Panc1 (cell line): ENCODE results near the gene SPATA3. TPM values are rescaled to one million over a fixed set of nuclear protein-coding genes. Genes with fewer than 3 reads are reported as not detected.

Source experiments
- ATAC-seq: fragments of 200-7000 bp; cut with Tn5 transposase; 2 replicates; pipeline ENCODE4 v1.9.1; 2020; ENCODE audit warnings: mild to moderate bottlenecking, moderate library complexity
- BruUV-seq: library from RNA; stranded (reverse); fragments of 400-500 nt; replicated peaks from 2 replicates; lab custom pipeline; 2021; lab: Mats Ljungman, UMichigan
- CTCF ChIA-PET: fragments of 300-600 bp; sonication (Branson Sonifier 250); formaldehyde crosslinking; loops from one replicate; lab custom pipeline; 2022; ENCODE audit warnings: antibody characterized with exemption; lab: Charles Lee
- POLR2A ChIA-PET: fragments of 300-600 bp; sonication (Branson Sonifier 250); formaldehyde crosslinking; loops from one replicate; lab custom pipeline; 2022; ENCODE audit warnings: antibody characterized with exemption; lab: Charles Lee
- DNase-seq: peaks from one replicate; pipeline ENCODE4 v3.0.0-alpha.2; 2010; ENCODE audit warnings: low read depth, low spot score
- H3K27ac ChIP-seq: 2 replicates; pipeline ENCODE4 v1.5.1; 2011; ENCODE audit warnings: mild to moderate bottlenecking, low read length, inconsistent platforms
- H3K27me3 ChIP-seq: fragments of 200-500 bp; sonication (Bioruptor generic); 2 replicates; pipeline ENCODE4 v1.6.0; 2014; ENCODE audit warnings: low read length, inconsistent platforms; ENCODE audit not compliant: control insufficient read depth, insufficient read depth
- H3K36me3 ChIP-seq: fragments of 200-500 bp; sonication (Bioruptor generic); 2 replicates; pipeline ENCODE4 v1.5.1; 2014; ENCODE audit warnings: inconsistent platforms, mild to moderate bottlenecking, low read length, moderate library complexity; ENCODE audit not compliant: control insufficient read depth, insufficient read depth
- H3K4me1 ChIP-seq: 2 replicates; pipeline ENCODE4 v1.5.1; 2011; ENCODE audit warnings: inconsistent platforms, mild to moderate bottlenecking, low read length, moderate library complexity; ENCODE audit not compliant: control insufficient read depth, insufficient read depth
- H3K4me3 ChIP-seq, 2 experiments: 2 replicates each; pipeline ENCODE4 v1.5.1; 2011 to 2012; ENCODE audit warnings: low read depth in 2 of 2, low read length in 2 of 2, mild to moderate bottlenecking in 2 of 2, inconsistent platforms in 1 of 2, moderate library complexity in 1 of 2
- H3K9me3 ChIP-seq: fragments of 200-500 bp; sonication (Bioruptor generic); 2 replicates; pipeline ENCODE4 v1.5.1; 2014; ENCODE audit warnings: low read depth, mild to moderate bottlenecking, inconsistent platforms, low read length, moderate library complexity; ENCODE audit not compliant: control insufficient read depth, insufficient read depth
- CTCF ChIP-seq: fragments of 450-650 bp; IDR thresholded peaks from 2 replicates; pipeline ENCODE4 v1.5.1; 2017; ENCODE audit warnings: mild to moderate bottlenecking
- POLR2AphosphoS5 ChIP-seq: IDR thresholded peaks from 2 replicates; pipeline ENCODE4 v1.6.1; 2012; ENCODE audit warnings: mild to moderate bottlenecking, low read depth, low read length, moderate library complexity
- REST ChIP-seq, 2 experiments: IDR thresholded peaks; 2 replicates each; pipeline ENCODE4 v1.6.1; 2011 to 2012; ENCODE audit warnings: low read depth in 2 of 2, control low read depth in 1 of 2, low read length in 1 of 2, mild to moderate bottlenecking in 1 of 2, moderate library complexity in 1 of 2; ENCODE audit not compliant: insufficient read depth in 1 of 2
- SIN3A ChIP-seq: IDR thresholded peaks from 2 replicates; pipeline ENCODE4 v1.6.1; 2012; ENCODE audit warnings: low read depth, mild to moderate bottlenecking, low read length, moderate library complexity, borderline replicate concordance; ENCODE audit not compliant: insufficient read depth
- TCF7L2 ChIP-seq: IDR thresholded peaks from 2 replicates; pipeline ENCODE4 v1.6.1; 2011; ENCODE audit warnings: mild to moderate bottlenecking, low read depth, low read length, inconsistent platforms
- in situ Hi-C: cut with HindIII; loops from 2 replicates; pipeline ENCODE4 v1.10.0; 2016; ENCODE audit warnings: low sequenced_read_pairs, low pct_unique_long_range_greater_than_20kb
- intact Hi-C: fragments of 100-400 bp; cut with micrococcal nuclease; formaldehyde crosslinking; loops from one replicate; pipeline ENCODE4 v1.10.0; 2022; ENCODE audit not compliant: unreplicated experiment
- total RNA-seq: library from RNA; stranded (reverse); gene quantifications from one replicate; pipeline ENCODE4 v1.2.1, GENCODE V29; 2021; ENCODE audit not compliant: unreplicated experiment

SPATA3 gene
- total RNA-seq, 1 experiment from 2014 or later, result not detected

DNA sequence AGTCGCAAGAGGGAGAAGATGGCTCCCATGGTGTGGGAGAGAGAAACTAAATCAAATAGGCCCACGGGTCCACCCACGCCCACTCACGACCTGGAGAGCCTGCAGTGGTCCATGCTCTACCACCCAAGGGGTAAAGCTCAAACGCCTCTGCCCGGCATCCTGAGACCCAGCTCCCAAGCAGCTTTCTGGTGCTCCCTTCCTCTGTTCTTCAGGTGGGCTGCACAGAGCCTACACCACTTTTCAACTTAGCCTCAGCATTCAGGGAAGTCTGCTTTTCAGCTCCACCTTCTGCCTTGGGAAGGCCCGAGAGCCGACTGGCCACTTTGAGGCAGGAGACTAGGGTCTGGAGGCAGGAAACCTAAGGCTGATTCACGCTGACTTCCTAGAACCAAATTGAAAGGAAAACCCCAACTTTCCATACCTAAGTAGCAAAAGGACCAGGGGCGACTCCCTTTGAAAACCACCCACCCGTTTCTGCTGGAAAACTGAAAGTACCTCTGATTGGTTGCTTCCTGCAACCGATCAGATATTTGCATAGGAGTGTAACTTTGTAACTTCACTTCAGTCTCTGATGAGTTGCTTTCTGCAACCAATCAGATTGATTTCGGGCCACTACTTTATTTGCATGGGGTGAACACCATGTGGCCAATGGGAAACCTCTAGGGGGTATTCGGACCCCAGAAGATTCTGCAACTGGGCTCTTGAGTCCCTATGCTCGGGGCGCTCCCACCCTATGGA lies 26.8 kb upstream of the SPATA3 start:
- H3K27me3 ChIP-seq, result no peaks in the 10 kb centered on the region
- peak overlapping the region; percentile 45 for H3K27ac ChIP-seq
- POLR2A ChIA-PET, result no interaction called here
- DNase-seq, result no peak
- intact Hi-C loops, result no loop called here
- peak; percentile 76 for ATAC-seq
- no peaks in the 10 kb centered on the region for H3K36me3 ChIP-seq
- H3K4me3 ChIP-seq, result peak overlapping the region; percentile 28 to 40
- CTCF ChIA-PET, result interaction anchor here (1.0 kb wide), 1 partner anchor 15 kb away, joined by 5 read pairs; no protein-coding TSS in a partner anchor
- no peaks in the 10 kb centered on the region for H3K9me3 ChIP-seq
- peaks cover 4% of the 10 kb centered on the region; the same call in 1 of the 2 replicates for H3K4me1 ChIP-seq
- no TSS peak for BruUV-seq
- in situ Hi-C loops, result no loop called here
- no peak for TF ChIP-seq REST (IDR thresholded peaks at IDR 0.05; ENCODE audit: insufficient read depth in 1 of 2, low read depth in 2 of 2, low read length in 1 of 2)
- no peak for TF ChIP-seq TCF7L2
- TF ChIP-seq SIN3A, result no peak

DNA sequence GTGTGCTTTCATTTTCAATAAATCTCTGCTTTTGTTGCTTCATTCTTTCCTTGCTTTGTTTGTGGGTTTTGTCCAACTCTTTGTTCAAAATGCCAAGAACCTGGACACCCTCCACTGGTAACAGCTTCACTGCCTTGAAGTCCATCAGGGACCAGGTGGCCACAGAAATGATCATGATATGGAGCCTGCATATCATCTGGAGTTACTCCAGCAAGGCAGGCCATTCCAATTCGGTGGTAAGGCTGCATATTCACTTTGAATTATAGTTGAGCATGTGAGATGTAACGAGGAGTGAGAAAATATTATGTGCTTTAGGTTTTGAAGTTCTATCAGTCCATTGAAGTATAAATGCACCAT lies 26.3 kb upstream of the SPATA3 start:
- in situ Hi-C loops, result no loop called here
- TF ChIP-seq CTCF (no peak), POLR2AphosphoS5 (no peak), REST (IDR thresholded peaks at IDR 0.05; ENCODE audit: insufficient read depth in 1 of 2, low read depth in 2 of 2, low read length in 1 of 2) (no peak), SIN3A (no peak)
- no peaks in the 10 kb centered on the region for H3K36me3 ChIP-seq
- no peak for DNase-seq
- no TSS peak for BruUV-seq
- H3K9me3 ChIP-seq, result no peaks in the 10 kb centered on the region
- no peak overlapping the region; the same call in 1 of the 2 replicates for H3K27ac ChIP-seq
- peaks cover 4% of the 10 kb centered on the region; the same call in 1 of the 2 replicates for H3K4me1 ChIP-seq
- peak overlapping the region; percentile 28 to 40 for H3K4me3 ChIP-seq
- no peak for ATAC-seq
- intact Hi-C loops, result no loop called here
- no peaks in the 10 kb centered on the region for H3K27me3 ChIP-seq
- CTCF ChIA-PET, result interaction anchor here (0.7 to 1.0 kb wide), 2 partner anchors 15 to 147 kb away, joined by 5 read pairs; no protein-coding TSS in a partner anchor
- POLR2A ChIA-PET, result no interaction called here
